HUES48 (cell line): Measurements from ENCODE around the gene PRR9.
"Not testable (repeated sequence)": the region's sequence is repeated elsewhere in the genome, so short reads cannot be mapped to it uniquely, and the experiment has no call there.

Experiments
- H3K27ac ChIP-seq: one replicate; pipeline ENCODE4 v1.7.0; 2013; ENCODE audit warnings: low read depth, low read length, inconsistent platforms
- H3K27me3 ChIP-seq: 2 replicates; pipeline ENCODE4 v1.6.1; 2013; ENCODE audit warnings: mild to moderate bottlenecking, low read length; ENCODE audit not compliant: control insufficient read depth, insufficient read depth
- H3K36me3 ChIP-seq: 2 replicates; pipeline ENCODE4 v1.6.1; 2013; ENCODE audit warnings: low read length; ENCODE audit not compliant: control insufficient read depth, insufficient read depth
- H3K4me1 ChIP-seq: 2 replicates; pipeline ENCODE4 v1.6.1; 2013; ENCODE audit warnings: mild to moderate bottlenecking, low read length; ENCODE audit not compliant: control insufficient read depth, insufficient read depth
- H3K4me3 ChIP-seq: 2 replicates; pipeline ENCODE4 v1.5.1; 2013; ENCODE audit warnings: mild to moderate bottlenecking, low read depth, low read length
- H3K9ac ChIP-seq: 2 replicates; pipeline ENCODE4 v1.6.1; 2013; ENCODE audit warnings: mild to moderate bottlenecking, low read depth, low read length, moderate library complexity
- H3K9me3 ChIP-seq: 2 replicates; pipeline ENCODE4 v1.6.1; 2013; ENCODE audit warnings: low read length; ENCODE audit not compliant: control insufficient read depth, insufficient read depth

The PRR9 gene, protein sequence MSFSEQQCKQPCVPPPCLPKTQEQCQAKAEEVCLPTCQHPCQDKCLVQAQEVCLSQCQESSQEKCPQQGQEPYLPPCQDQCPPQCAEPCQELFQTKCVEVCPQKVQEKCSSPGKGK

DNA sequence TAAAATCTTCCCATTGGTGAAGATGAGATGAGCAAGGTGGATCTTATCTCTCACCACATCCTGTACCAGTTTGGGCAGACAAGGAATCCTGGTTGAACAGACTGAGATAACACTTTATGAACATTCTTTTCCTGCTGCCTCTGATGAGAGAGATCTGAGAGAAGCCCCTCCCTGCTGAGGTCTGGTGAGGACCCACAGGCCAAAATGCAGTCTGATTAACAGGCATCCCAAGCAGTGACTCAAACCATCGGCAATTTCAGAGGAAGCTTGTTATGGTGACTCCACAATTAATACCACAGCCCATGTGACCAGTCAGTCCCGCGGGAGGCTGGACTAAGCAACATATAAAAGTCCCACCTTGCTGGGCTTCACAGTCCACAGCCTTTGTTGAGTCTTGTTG, at the start of gene PRR9:
Gene PRR9 (plus strand): TSS at position 373 of the 400 bp plus-strand sequence. CDS start 561 bp downstream, outside the sequence.
- Histone ChIP-seq H3K4me3 (no peak within 1 kb of the TSS), H3K27me3 (no peaks in the 10 kb centered on the region), H3K27ac (no peak within 1 kb of the TSS)

DNA sequence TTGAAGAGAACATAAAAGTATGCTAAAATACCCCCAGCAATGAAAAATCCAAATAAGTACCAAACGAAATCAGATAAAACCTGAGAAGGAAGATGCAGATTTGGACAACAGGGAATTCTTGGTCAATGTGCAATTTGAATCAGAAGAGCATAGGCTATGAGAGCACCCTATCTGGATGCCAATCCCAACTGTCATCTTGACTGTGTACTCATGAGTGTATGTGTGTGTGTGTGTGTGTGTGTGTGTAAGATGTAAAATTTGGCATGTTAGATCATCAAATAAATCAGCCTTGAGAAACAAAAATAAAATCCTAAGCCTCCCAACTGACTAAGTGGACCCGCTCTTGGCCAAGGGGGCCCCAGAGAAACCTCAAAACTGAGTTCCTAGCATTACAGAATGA, 48.7 kb upstream of the PRR9 start:
- Histone ChIP-seq H3K27ac (no peak overlapping the region), H3K4me1 (no peaks in the 10 kb centered on the region), H3K27me3 (no peaks in the 10 kb centered on the region), H3K36me3 (no peaks in the 10 kb centered on the region), H3K9me3 (no peaks in the 10 kb centered on the region), H3K9ac (no peak overlapping the region), H3K4me3 (no peak overlapping the region)

More for the DNA sequence above, at the start of gene PRR9:
- no peaks in the 10 kb centered on the region for H3K4me1 ChIP-seq
- H3K9me3 ChIP-seq: no peaks in the 10 kb centered on the region
- H3K36me3 ChIP-seq: no peaks in the 10 kb centered on the region
- no peak within 1 kb of the TSS for H3K9ac ChIP-seq

DNA sequence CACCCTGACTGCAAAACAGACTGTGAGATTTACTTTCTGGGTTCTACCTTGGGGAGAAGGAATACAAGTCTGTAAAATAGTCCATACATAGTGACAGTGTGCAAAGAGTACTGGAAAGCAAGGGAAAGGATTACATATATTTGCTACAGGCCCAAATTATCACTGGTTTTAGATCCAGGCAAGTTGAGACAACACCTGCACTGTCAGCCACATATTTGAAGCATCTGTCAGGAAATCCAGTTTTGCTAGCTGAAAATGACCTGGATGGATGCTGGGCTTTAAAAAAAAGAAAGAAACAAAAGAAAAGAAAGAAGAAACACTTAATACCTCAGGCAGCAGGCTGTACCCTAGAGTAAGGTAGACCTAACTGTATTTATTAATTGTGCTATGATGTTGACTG, 42.8 kb upstream of the PRR9 start:
- Histone ChIP-seq H3K9me3 (no peaks in the 10 kb centered on the region), H3K9ac (no peak overlapping the region), H3K4me1 (no peaks in the 10 kb centered on the region), H3K36me3 (no peaks in the 10 kb centered on the region), H3K27me3 (no peaks in the 10 kb centered on the region), H3K4me3 (no peak overlapping the region), H3K27ac (no peak overlapping the region)

DNA sequence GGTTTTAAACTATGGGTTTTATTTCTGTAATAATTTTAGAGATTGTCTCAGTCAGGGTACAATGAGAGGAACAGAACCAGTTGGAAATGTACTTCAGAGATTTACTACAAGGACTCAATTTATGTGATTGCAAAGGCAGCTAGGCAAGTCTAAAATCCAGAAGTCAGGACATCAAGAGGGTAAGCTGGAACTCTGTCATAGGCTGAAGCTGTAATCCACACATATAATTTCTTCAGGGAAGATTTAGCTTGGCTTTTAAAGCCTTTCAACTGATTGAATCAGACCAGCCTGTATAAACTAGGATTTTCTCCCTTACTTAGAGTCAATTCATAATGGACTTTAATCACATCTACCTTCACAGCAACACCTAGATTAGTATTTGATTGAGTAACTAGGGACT, 38.5 kb upstream of the PRR9 start:
- Histone ChIP-seq H3K4me1 (no peaks in the 10 kb centered on the region), H3K9me3 (no peaks in the 10 kb centered on the region), H3K27ac (no peak overlapping the region), H3K4me3 (no peak overlapping the region), H3K9ac (no peak overlapping the region), H3K27me3 (no peaks in the 10 kb centered on the region), H3K36me3 (no peaks in the 10 kb centered on the region)

DNA sequence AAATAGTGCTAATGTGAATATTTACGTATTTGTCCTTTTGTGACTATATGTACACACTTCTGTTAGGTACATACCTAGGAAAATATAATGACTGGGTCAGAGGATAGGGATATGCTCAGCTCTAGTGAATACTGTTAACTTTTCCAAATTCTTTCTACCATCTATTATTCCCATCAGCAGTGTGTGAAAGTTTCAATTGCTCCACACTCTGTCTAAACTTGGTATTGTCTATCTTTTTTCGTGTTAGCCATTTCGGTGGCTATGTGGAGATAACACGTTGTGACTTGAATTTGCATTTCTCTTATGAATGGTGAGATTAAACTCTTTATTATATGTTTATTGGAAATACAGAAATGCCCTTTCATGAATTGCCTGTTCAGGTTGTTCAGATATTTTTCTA, 36.8 kb upstream of the PRR9 start:
- Histone ChIP-seq H3K27ac (no peak overlapping the region), H3K27me3 (no peaks in the 10 kb centered on the region), H3K36me3 (no peaks in the 10 kb centered on the region), H3K9me3 (no peaks in the 10 kb centered on the region), H3K9ac (no peak overlapping the region), H3K4me3 (no peak overlapping the region), H3K4me1 (no peaks in the 10 kb centered on the region)

DNA sequence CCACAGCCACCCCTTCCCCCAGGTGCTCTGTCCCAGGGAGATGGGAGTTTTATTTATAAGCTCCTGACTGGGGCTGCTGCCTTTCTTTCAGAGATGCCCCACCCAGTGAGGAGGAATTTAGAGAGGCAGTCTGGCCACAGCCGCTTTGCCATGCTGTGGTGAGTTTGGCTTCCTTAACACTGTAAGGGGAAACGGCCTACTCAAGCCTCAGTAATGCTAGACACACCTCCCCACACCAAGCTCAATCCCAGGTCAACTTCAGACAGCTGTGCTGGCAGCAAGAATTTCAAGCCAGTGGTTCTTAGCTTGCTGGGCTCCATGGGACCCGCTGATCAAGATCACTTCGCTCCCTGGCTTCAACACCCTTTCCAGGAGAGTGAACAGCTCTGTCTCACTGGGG, 29.1 kb upstream of the PRR9 start:
- H3K9ac ChIP-seq, H3K36me3 ChIP-seq, H3K27ac ChIP-seq, H3K4me3 ChIP-seq, H3K27me3 ChIP-seq, H3K4me1 ChIP-seq, H3K9me3 ChIP-seq: not testable (repeated sequence)

DNA sequence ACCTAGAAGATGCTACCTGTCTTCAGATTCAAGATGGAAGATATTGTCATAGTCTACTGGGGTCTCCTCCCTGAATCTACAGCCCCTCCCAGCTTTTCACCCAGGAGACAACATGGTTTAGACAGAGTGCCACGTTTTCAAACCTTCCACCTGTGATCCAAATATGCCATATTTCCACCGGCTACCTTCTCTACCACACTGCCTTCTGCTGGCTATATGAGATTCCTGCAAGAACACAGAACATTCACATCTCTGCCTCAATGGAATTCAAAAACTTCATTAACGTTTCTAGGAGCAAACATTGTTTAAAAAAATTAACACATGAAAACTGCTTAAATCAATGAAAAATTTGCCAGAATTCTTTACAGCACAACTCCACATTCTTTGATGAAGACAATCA, 27.0 kb upstream of the PRR9 start:
- Histone ChIP-seq H3K4me1 (0 out of 2 replicates have a peak, but pooled peaks cover 6% of the 10 kb centered on the region), H3K36me3 (no peaks in the 10 kb centered on the region), H3K27ac (no peak overlapping the region), H3K27me3 (no peaks in the 10 kb centered on the region), H3K9ac (no peak overlapping the region), H3K9me3 (no peaks in the 10 kb centered on the region), H3K4me3 (no peak overlapping the region)

DNA sequence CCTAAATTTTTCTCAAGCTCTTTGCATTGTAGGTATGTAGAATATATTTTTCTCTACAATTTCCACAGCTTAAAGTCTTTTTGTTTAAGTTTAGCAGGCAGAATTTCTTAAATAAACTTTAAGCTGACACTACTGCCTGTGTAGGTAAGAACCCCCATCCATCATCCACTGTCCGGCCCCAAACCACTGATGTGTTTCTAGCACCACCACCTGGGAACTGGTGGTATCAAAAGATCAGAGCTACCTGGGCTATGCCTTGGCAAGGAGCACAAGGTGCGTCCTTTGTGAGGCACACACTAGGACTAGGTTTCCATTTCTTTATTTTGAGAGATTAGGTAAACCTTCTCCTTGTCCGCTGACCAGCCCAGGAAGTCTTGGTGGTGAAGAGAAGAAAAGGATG, 24.7 kb upstream of the PRR9 start:
- H3K36me3 ChIP-seq: no peaks in the 10 kb centered on the region
- H3K9ac ChIP-seq: no peak overlapping the region
- H3K27me3 ChIP-seq: no peaks in the 10 kb centered on the region
- peaks cover 2% of the 10 kb centered on the region; the same call in 1 of the 2 replicates for H3K9me3 ChIP-seq
- no peak overlapping the region for H3K4me3 ChIP-seq
- H3K4me1 ChIP-seq: 0 out of 2 replicates have a peak, but pooled peaks cover 6% of the 10 kb centered on the region
- H3K27ac ChIP-seq: no peak overlapping the region

DNA sequence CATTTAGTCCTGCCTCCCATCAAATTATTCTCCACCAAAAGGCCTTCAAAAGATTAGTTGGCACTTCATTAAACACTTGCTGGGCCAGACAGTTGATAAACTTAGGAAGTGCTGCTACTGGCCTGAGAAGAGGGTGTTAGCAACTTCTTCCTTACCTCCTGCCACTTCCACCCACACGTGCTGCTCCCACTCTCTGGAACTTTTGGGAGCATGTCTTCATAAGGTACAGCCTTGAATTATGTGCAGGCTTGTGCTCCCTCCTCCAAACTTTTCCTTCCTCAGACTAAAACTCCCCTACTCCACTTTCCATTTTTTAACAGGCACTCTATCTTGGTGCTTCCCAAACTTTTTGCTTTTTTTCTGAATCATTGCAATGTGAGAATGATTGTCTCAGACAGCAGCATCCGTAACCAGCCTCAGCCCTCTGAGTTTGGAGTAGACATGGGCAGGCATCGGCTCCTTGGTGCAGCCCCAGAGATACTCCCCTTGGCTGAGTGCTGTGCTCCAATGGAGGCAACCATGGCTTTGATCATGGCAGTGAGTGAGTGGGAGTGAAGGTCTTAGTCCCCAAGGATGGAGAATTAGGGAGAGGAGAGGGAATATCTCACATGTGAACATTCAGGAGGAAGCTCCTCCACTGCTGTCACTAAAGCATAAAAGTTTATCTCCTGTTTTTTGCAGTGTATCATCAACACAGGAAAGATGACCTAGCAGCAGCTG, 22.9 kb upstream of the PRR9 start:
- H3K4me3 ChIP-seq: no peak overlapping the region
- H3K27me3 ChIP-seq: no peaks in the 10 kb centered on the region
- H3K36me3 ChIP-seq: no peaks in the 10 kb centered on the region
- no peak overlapping the region for H3K9ac ChIP-seq
- H3K27ac ChIP-seq: no peak overlapping the region
- H3K9me3 ChIP-seq: peaks cover 2% of the 10 kb centered on the region; the same call in 1 of the 2 replicates
- 0 out of 2 replicates have a peak, but pooled peaks cover 6% of the 10 kb centered on the region for H3K4me1 ChIP-seq

DNA sequence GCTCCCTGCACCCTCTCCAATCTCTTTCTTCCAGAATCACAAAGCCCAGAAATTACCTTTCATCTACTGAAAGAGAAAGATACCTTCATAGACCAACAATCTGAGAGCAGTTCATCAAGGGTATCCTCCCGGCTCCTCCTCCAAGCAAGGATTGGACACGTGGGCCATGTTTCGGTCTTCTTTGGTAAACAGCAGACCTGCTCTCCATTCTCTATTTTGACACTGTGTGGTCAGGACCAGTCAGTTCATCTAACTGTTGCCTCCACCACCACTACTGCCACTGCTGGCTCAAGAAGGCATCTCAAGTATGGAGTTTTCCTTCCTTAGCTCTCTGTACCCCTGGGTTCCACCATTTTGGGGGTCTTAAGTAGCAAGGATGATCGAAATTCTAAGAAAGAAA, 22.2 kb upstream of the PRR9 start:
- no peak overlapping the region for H3K9ac ChIP-seq
- peaks cover 2% of the 10 kb centered on the region; the same call in 1 of the 2 replicates for H3K9me3 ChIP-seq
- H3K27me3 ChIP-seq: no peaks in the 10 kb centered on the region
- no peak overlapping the region for H3K4me3 ChIP-seq
- H3K36me3 ChIP-seq: no peaks in the 10 kb centered on the region
- H3K27ac ChIP-seq: no peak overlapping the region
- H3K4me1 ChIP-seq: 0 out of 2 replicates have a peak, but pooled peaks cover 1% of the 10 kb centered on the region

DNA sequence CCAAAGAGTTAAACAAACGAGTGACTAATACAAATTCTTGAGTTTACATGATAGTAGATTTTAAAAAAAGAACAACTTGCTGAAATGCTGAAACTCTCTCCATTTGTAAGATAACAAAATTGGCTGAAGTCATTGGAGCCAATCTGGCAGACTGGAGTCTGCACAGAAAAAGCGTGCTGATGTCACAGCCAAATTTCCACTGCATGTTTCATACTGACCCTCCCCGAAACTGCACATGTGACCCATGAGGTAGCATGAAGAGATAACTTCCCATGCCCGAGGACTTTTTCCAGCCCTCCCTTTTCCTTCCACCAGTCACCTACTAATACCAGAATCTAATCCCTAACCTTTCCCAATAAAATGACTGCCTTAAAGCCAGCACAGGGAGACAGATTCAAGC, 15.4 kb upstream of the PRR9 start:
- Histone ChIP-seq H3K9ac (no peak overlapping the region), H3K36me3 (no peaks in the 10 kb centered on the region), H3K4me1 (peaks cover 5% of the 10 kb centered on the region; the same call in 1 of the 2 replicates), H3K9me3 (no peaks in the 10 kb centered on the region), H3K27ac (no peak overlapping the region), H3K4me3 (no peak overlapping the region), H3K27me3 (no peaks in the 10 kb centered on the region)
